Kidney (tissue), 14 donors: ENCODE results near the gene KCNJ5. TPM values are rescaled to one million over a fixed set of nuclear protein-coding genes. Genes with fewer than 3 reads are reported as not detected.
A peak's percentile ranks its signal among the peaks of the same experiment; 100 is the strongest.

Experiments used
- DNase-seq, 5 donors: peaks; one replicate each; pipeline ENCODE4 v3.0.0-alpha.2; 2013 to 2020
- FAIRE-seq: peaks from 2 replicates; lab custom pipeline; 2012; peaks lifted over from hg19 to GRCh38; lab: Jason Lieb, UNC
- H3K27ac ChIP-seq, 2 donors: one replicate each; pipeline ENCODE4 v1.7.0; 2013; ENCODE audit warnings: low read depth in 2 of 2, low read length in 2 of 2, inconsistent platforms in 1 of 2
- H3K27me3 ChIP-seq: one replicate; pipeline ENCODE4 v1.7.1; 2013; ENCODE audit warnings: low read length, inconsistent platforms; ENCODE audit not compliant: control insufficient read depth, insufficient read depth
- H3K36me3 ChIP-seq, 3 donors: one replicate each; pipeline versions ENCODE4 v1.7.0 to v1.7.1; 2013; ENCODE audit warnings: low read length in 3 of 3, control low read depth in 1 of 3, inconsistent platforms in 1 of 3; ENCODE audit not compliant: insufficient read depth in 3 of 3, control insufficient read depth in 2 of 3
- H3K4me1 ChIP-seq, 3 donors: one replicate each; pipeline versions ENCODE4 v1.7.0 to v1.7.1; 2013; ENCODE audit warnings: low read length in 3 of 3, inconsistent platforms in 1 of 3, low read depth in 1 of 3; ENCODE audit not compliant: control insufficient read depth in 2 of 3, insufficient read depth in 2 of 3
- H3K4me3 ChIP-seq, 3 donors: one replicate each; pipeline versions ENCODE4 v1.7.0 to v1.8.1; 2013; ENCODE audit warnings: low read length in 3 of 3, control low read depth in 1 of 3, inconsistent platforms in 1 of 3
- H3K9ac ChIP-seq, 3 donors: one replicate each; pipeline versions ENCODE4 v1.7.0 to v1.7.1; 2013; ENCODE audit warnings: low read length in 3 of 3, control low read depth in 1 of 3, inconsistent platforms in 1 of 3
- H3K9me3 ChIP-seq, 3 donors: one replicate each; pipeline versions ENCODE4 v1.7.0 to v1.7.1; 2013; ENCODE audit warnings: low read length in 3 of 3, control low read depth in 1 of 3, inconsistent platforms in 1 of 3; ENCODE audit not compliant: control insufficient read depth in 2 of 3, insufficient read depth in 1 of 3
- intact Hi-C: fragments of 100-400 bp; cut with DNase I; formaldehyde crosslinking; loops from one replicate; pipeline ENCODE4 v1.11.1; 2022
- polyA plus RNA-seq: library from polyadenylated mRNA; stranded (reverse); fragments of 350-450 nt; fragmentation: Illumina TruSeq; extraction: RNeasy Lipid Tissue Mini Kit (QIAGEN cat#74804); gene quantifications from one replicate; pipeline ENCODE4 v1.2.3, GENCODE V29; 2014; ENCODE audit warnings: low read depth, low replicate concordance; ENCODE audit not compliant: insufficient read depth
- total RNA-seq: library from RNA; stranded (reverse); fragmentation: NEBNext Ultra II Directional; extraction: Animal tissue kit (Norgen Biotek cat#: 25700); gene quantifications from one replicate; pipeline ENCODE4 v1.2.1, GENCODE V29; 2021
- TF ChIP-seq, protein P1 (sequence below): IDR thresholded peaks from 3 replicates; pipeline ENCODE4 v1.5.1; 2012; ENCODE audit warnings: mild to moderate bottlenecking, moderate library complexity, borderline replicate concordance; ENCODE audit not compliant: insufficient read depth; ENCODE audit errors: extremely low read depth
- donor health status: control.
- donor health status: control.
- donor health status: control.
- donor health status: control.
- donor health status: control.
- donor health status: DM: yes; HTN: yes; CAD: no.
- donor health status: Normal renal cell carcinoma (clear cell type).

Gene KCNJ5
- total and polyA plus RNA-seq, 2 donors from 2014 or later, result 5.7 to 6.5 TPM

DNA sequence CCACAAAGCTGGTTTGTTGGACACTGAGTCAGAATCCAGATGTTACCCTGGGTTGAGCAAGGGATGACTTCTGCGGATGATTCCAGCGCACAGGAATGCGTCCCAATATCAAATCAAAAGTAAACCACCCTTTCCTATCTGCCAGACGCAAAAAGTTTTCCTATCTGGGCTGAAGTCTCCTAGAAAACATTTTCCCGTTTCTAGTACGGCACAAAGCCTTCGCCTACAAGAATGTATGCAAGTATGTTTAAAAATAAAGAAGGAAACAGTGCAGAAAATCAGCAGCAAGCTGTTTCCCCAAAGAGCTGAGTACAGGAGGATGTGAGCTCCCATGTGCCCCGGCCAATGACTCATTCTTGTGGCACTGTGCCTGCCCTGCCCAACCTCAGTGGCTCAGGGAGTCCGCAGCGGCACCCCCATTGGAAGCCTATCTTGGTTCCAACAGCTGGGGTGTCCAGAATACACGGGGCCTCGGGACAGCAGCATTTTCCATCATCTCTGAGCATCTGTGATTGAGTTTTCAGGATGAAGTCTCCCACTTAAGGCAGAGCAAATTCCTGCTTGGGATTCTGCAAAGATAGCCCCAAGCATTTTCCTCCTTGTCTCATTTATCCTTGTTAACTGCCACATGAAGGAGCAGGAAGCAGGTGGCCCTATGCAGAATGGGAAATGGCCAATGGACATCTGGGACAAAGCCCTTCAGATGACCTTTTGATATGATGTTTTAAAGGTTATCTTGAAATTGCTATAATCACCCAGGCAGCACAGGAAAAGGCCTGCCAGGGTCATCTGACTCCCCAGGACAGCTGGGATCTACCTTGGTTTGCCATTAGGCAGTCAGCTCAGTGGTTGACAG, 17.5 kb downstream of the KCNJ5 start:
- H3K36me3 ChIP-seq, result no peaks in the 10 kb centered on the region
- TF ChIP-seq, protein P1, sequence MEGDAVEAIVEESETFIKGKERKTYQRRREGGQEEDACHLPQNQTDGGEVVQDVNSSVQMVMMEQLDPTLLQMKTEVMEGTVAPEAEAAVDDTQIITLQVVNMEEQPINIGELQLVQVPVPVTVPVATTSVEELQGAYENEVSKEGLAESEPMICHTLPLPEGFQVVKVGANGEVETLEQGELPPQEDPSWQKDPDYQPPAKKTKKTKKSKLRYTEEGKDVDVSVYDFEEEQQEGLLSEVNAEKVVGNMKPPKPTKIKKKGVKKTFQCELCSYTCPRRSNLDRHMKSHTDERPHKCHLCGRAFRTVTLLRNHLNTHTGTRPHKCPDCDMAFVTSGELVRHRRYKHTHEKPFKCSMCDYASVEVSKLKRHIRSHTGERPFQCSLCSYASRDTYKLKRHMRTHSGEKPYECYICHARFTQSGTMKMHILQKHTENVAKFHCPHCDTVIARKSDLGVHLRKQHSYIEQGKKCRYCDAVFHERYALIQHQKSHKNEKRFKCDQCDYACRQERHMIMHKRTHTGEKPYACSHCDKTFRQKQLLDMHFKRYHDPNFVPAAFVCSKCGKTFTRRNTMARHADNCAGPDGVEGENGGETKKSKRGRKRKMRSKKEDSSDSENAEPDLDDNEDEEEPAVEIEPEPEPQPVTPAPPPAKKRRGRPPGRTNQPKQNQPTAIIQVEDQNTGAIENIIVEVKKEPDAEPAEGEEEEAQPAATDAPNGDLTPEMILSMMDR, result no peak
- intact Hi-C loops, result no loop called here
- H3K27ac ChIP-seq, result no peak overlapping the region
- H3K4me3 ChIP-seq, result no peak overlapping the region
- FAIRE-seq (no peak), DNase-seq (peak in 1 of 5 donors; percentile 85)
- H3K9ac ChIP-seq, result no peak overlapping the region
- H3K27me3 ChIP-seq, result no peaks in the 10 kb centered on the region
- peaks cover 0 to 10% (median 4%) of the 10 kb centered on the region in 3 donors for H3K4me1 ChIP-seq
- no peaks in the 10 kb centered on the region for H3K9me3 ChIP-seq

DNA sequence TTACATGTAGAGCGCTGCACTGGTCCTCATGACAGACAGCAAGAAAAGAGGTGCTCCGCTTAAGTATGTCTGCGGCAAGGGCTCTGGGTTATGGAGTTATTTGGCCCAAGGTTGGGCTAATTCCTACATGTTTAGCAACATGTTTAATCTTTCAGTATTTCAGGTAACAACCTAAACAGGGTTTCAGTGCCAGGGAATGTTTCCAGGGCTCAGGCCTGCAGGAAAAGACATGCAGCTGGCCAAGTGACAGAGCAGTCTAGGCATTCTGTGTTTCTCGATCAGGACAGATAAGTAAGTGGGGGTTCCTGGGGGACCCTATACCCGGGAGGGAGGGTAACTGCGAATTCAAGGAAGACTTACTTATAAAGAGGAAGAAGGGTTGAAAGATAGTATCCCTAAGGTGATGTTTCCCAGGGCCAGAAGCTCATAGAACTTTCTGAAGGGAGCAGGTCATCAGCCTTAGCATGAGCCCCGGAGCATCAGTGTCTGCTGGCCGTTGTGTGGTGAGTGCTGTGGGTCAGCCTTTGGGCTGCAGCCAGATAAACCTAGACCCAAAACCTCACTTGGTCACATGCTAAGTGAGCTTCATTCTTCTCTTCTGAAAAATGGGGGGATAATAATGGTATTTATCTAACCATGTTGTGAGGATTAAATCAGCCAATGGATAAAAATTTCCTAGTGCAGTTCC, 18.4 kb downstream of the KCNJ5 start:
- peak overlapping the region in 1 of 2 donors; percentile 50 for H3K27ac ChIP-seq
- H3K9ac ChIP-seq, result no peak overlapping the region
- intact Hi-C loops, result no loop called here
- peaks cover 0 to 9% (median 4%) of the 10 kb centered on the region in 3 donors for H3K4me1 ChIP-seq
- TF ChIP-seq, protein P1, result no peak
- DNase-seq, result peak in 1 of 5 donors; percentile 56
- no peak overlapping the region for H3K4me3 ChIP-seq
- no peaks in the 10 kb centered on the region for H3K9me3 ChIP-seq
- no peaks in the 10 kb centered on the region for H3K36me3 ChIP-seq
- H3K27me3 ChIP-seq, result no peaks in the 10 kb centered on the region
- no peak for FAIRE-seq

- no peak overlapping the region for H3K4me3 ChIP-seq
Measured at GRCh38 chr11:128910576-128910975, 19.4 kb downstream of the KCNJ5 start.

More at GRCh38 chr11:128910576-128910975, 19.4 kb downstream of the KCNJ5 start:
- DNase-seq (no peak), FAIRE-seq (no peak)
- Histone ChIP-seq H3K9me3 (no peaks in the 10 kb centered on the region), H3K27me3 (no peaks in the 10 kb centered on the region), H3K27ac (no peak overlapping the region), H3K36me3 (no peaks in the 10 kb centered on the region), H3K9ac (no peak overlapping the region), H3K4me1 (peaks cover 0 to 8% (median 4%) of the 10 kb centered on the region in 3 donors)
- TF ChIP-seq, protein P1, result no peak
- intact Hi-C loops, result no loop called here
